GM19324 (cell line): ENCODE results near the gene GANC.
"Not testable (repeated sequence)": the region's sequence is repeated elsewhere in the genome, so short reads cannot be mapped to it uniquely, and the experiment has no call there.

Experiments
- ATAC-seq: cut with Tn5 transposase; IDR thresholded peaks from one replicate; pipeline ENCODE4 v1.9.1; 2021; ENCODE audit warnings: mild to moderate bottlenecking, moderate library complexity; ENCODE audit not compliant: unreplicated experiment, low FRiP score

GANC gene, protein sequence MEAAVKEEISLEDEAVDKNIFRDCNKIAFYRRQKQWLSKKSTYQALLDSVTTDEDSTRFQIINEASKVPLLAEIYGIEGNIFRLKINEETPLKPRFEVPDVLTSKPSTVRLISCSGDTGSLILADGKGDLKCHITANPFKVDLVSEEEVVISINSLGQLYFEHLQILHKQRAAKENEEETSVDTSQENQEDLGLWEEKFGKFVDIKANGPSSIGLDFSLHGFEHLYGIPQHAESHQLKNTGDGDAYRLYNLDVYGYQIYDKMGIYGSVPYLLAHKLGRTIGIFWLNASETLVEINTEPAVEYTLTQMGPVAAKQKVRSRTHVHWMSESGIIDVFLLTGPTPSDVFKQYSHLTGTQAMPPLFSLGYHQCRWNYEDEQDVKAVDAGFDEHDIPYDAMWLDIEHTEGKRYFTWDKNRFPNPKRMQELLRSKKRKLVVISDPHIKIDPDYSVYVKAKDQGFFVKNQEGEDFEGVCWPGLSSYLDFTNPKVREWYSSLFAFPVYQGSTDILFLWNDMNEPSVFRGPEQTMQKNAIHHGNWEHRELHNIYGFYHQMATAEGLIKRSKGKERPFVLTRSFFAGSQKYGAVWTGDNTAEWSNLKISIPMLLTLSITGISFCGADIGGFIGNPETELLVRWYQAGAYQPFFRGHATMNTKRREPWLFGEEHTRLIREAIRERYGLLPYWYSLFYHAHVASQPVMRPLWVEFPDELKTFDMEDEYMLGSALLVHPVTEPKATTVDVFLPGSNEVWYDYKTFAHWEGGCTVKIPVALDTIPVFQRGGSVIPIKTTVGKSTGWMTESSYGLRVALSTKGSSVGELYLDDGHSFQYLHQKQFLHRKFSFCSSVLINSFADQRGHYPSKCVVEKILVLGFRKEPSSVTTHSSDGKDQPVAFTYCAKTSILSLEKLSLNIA (N-terminal part only)

DNA sequence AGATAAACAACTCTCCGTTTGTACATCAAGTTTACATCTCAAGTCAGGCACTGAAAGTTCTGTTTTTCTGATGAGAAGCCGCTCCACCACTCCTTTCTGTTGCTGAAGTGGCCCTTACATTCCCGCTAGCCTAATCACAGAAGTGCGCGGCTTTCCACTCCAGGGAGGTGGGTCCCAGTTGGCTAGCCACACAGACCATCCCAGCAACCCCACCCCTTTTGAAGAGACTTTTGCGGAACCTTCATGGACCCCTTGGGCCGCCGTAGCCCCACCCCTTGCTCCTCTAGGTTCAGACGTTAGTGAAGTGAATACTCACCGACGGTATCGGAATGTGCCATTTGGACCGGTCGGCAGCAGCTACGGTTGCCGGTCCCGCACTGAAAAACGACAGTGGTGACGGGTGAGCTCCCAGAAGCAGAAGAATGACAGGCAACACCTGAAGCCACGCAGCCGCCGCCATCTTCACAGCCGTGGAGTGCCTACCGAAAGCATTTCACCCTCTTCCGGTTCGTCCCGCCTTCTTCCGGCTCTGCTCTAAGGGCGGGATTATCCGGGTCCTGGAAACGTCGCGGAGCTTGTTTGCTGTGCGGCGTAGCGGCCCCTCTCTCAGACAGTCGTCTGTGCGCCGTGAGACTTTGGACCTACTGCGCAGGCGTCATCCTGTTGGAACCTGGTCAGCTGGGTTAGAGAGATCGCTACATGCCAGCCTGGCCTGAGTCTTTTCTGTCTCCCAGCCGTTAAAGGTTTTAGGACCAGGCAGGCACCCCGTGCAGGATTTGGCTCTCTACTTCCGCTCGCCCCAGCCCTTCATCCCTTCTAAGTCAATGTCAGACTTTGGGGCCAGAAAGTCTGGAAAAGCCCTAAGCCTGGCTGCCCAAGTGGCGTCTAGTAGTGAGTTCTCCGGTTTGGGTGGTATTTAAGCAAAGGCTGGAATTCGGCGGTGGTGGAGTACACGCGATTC lies at the start of gene GANC, which contains the start of gene TMEM87A:
GANC (plus strand) TSS at position 263 of the 961 bp plus-strand sequence. CDS start 1,281 bp downstream, outside the sequence.
TMEM87A (minus strand) TSS at position 495 of the 961 bp plus-strand sequence; CDS start at position 460, 35 bp downstream.
- peak; percentile 95 for ATAC-seq

DNA sequence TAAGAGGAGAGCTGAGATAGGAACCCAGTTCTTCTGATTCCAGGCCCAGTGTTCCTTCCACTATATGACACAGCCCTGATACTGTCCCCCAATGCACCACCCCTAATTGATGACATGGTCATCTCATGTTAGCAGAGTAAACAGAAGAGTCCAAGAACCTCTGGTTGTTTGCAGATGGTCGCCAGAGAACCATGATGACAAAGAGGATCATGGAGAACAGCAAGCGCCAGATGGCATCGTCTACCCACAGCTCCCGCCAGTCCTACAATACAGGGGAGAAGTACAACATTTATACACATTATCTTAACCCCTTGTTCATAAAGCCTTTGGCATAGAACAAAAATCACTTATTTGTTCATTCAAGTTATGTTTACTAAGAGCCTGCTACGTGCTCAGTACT lies 46.4 kb upstream of the GANC start:
- no peak for ATAC-seq

DNA sequence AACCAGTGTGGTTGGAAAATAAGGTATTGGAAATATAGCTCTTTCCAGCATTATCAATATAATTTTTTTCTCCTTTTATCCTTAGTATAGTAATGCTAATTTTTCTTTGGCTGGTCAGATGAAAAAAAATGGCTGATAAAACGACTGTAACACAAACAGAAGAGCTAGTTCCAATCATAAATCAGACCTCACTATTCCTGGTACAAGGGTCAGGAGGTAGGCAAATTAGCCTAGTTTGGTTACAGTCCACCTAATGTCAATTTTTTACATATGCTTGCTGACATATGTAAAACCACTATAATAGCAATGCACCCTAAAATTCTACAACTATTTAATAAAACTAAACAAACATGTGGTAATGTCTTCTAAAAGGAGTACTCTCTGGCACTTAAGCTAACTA lies 45.0 kb upstream of the GANC start:
- ATAC-seq = no peak

GRCh38 chr15:42228981-42229380 lies 44.0 kb upstream of the GANC start:
- not testable (repeated sequence) for ATAC-seq

GRCh38 chr15:42231088-42231487 lies 41.9 kb upstream of the GANC start:
- ATAC-seq = no peak

DNA sequence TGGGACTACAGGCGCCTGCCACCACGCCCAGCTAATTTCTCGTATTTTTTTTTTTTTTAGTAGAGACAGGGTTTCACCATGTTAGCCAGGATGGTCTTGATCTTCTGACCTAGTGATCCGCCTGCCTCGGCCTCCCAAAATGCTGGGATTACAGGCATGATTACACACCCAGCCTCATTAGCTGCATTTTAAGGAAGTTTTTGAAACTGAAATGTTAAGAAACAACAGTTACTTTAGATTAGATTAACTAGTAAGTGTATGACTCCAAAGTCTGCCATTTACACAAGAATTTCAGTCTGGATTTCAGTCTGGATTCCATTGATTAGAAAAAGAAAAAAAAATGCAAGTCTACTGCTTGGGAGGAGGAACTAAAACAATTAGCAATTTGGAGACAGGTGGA lies 40.4 kb upstream of the GANC start:
- ATAC-seq = no peak

GRCh38 chr15:42233107-42233506 lies 39.9 kb upstream of the GANC start:
- no peak for ATAC-seq

DNA sequence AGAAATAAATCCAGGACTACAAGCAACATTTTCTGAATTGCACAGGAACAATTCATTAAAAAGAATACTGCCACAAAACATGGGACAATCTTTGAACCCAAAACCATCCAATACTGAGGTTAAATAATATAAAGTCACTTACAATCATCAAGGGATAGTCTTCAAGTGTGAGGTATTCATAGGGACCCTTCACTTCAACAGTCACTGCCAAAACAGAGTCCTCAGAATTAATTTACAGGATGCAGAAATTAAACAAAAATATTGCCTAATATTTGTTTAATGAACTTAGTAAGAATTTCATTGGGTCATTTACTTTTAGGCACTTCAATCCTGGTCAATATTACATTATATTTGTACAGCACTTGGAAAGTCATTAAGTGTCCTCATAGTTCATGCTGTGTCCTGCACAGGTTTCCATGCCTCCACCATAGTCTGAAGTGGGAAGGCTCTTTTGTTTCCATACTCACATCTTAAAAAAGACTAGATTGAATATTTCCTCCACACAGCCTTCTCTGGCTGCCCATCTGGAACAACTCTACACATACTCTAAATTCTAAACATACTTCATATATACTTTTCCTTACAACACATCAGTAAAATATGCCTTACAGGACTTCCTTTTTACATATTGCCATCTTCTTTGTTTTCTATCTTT lies 33.3 kb upstream of the GANC start:
- ATAC-seq = no peak

- no peak for ATAC-seq
Observed at GRCh38 chr15:42240823-42241222, 32.2 kb upstream of the GANC start.

GRCh38 chr15:42253300-42253699 lies 19.7 kb upstream of the GANC start:
- no peak for ATAC-seq

DNA sequence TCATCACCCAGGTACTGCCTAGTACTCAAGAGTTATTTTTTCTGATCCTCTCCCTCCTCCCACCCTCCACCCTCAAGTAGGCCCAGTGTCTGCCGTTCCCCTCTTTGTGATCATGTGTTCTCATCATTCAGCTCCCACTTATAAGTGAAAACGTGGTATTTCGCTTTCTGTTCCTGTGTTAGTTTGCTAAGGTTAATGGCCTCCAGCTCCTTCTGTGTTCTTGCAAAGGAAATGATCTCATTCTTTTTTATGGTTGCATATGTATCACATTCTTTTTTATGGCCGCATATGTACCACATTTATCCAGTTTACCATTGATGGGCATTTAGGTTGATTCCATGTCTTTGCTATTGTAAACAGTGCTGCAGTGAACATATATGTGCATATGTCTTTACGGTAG lies 8.2 kb upstream of the GANC start:
- no peak for ATAC-seq

DNA sequence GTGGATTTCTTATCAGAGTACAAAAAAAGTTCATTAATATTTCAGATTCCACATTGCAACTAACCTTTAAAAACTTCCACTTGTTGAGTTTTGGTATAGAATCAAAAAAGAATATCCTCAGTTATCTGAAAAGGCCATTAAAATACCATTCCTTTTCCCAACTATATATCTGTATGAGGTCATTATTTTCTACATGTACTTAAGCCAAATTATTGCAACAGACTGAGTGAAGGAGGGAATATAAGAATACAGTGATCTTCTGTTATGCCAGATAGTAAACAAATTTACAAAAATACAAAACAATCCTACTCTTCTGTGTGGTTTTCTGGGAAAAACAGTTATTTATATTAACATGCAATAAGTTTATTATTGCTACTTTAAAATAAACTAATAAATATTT lies 5.7 kb upstream of the GANC start:
- no peak for ATAC-seq

- no peak for ATAC-seq
Observed at GRCh38 chr15:42270551-42270950, 2.5 kb upstream of the GANC start.

DNA sequence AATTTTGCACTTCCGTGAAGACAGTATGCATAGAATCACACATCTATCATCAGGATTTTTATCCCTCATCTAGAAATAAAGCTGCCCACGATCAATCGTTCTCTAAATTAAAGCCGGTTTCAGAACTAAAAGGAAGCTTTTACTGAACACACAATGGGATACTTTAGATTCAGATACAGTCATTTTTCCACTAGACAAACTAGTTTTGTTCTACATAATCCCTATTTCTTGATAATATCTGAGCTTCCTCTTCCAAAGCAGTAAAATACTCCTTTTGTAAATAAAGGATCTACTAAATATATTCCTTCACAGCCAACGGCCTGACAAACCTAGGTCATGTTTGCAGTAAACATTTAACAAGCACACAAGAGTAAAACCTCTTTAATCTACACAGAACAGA lies 2.0 kb upstream of the GANC start:
- ATAC-seq = no peak

- peak; percentile 22 for ATAC-seq
Observed at GRCh38 chr15:42273900-42274701, 1.1 kb downstream of the GANC start.

- no peak for ATAC-seq
Observed at GRCh38 chr15:42274702-42274989, 1.6 kb downstream of the GANC start.

GRCh38 chr15:42275780-42276391 lies 2.9 kb downstream of the GANC start:
- ATAC-seq = no peak

DNA sequence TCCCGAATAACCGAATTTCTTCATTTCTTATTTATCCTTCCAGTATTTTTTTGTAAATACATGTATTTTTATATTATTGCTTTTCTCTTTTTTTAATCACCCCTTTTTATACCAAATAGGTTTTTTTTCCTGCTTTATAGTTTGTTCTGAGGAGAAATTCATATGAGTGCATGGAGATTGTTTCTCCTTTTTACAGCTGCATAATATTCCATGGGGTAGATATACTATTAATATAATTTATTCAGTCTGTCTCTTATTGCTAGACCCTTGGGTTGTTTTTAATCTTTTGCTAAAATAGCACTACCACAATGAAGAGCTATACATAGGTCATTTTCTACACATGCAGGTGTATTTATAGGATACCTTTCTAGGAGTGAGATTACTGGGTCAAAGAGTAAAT lies 3.8 kb downstream of the GANC start:
- ATAC-seq = no peak

- no peak for ATAC-seq
Observed at GRCh38 chr15:42279234-42279723, 6.3 kb downstream of the GANC start.
